Coronary artery (tissue), 2 donors: ENCODE data around the gene CLIP1.

Experiments used
- DNase-seq: peaks from one replicate; pipeline ENCODE4 v3.0.0-alpha.2; 2017; ENCODE audit warnings: low spot score
- H3K27ac ChIP-seq, 2 donors: fragments of 200-600 bp; sonication (generic); one replicate each; pipeline ENCODE4 v1.5.1; 2016 to 2019
- H3K4me3 ChIP-seq: fragments of 200-600 bp; sonication (generic); 2 replicates; pipeline ENCODE4 v1.5.1; 2016; ENCODE audit warnings: mild to moderate bottlenecking, moderate library complexity
- CTCF ChIP-seq: fragments of 200-600 bp; sonication (generic); IDR thresholded peaks from one replicate; pipeline ENCODE4 v1.5.1; 2019; ENCODE audit warnings: antibody characterized with exemption

CLIP1 gene

DNA sequence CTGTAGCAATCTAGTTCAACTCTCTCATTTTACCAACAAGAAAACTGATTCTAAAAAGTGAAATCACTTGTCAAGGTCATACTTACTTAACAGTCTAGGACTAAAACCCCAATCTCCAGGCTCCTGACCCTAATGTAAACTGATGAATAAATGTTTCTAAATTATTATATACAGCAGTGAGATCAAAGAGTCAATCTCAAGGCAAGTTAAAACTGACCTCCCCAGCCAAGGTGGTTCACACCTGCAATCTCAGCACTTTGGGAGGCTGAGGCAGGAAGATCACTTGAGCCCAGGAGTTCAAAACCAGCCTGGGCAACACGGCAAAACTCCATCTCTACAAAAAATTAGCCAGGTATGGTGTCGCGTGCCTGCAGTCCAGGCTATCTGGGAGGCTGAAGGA is 15.3 kb downstream of the CLIP1 start:
- no peak overlapping the region for H3K4me3 ChIP-seq
- TF ChIP-seq CTCF, result no peak
- no peak overlapping the region for H3K27ac ChIP-seq
- no peak for DNase-seq

DNA sequence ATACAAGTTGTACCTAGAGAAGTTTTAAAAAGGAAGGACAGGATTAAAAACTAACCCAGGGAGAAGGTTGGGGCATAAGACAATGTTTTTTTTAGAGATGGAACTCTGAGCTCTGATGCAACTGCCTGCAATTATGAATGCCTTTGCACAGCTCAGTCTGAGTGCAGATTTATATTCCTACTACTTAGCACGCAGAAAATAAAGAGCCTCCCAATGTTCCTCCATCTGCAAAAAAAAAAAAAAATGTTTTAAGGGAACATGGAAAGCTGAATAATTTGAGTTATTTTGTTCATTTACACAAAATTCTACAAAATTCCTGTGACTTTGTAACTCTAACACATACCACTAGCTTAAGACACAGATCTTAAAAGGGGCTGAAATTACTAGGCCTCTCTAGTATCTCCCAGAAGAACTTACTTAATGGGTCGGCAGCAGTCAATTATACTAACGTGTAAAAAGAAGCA is 15.7 kb downstream of the CLIP1 start:
- no peak overlapping the region for H3K27ac ChIP-seq
- no peak overlapping the region for H3K4me3 ChIP-seq
- no peak for DNase-seq
- TF ChIP-seq CTCF, result no peak

GRCh38 chr12:122403831-122404230 is 18.6 kb downstream of the CLIP1 start:
- DNase-seq, result no peak
- Histone ChIP-seq H3K27ac (no peak overlapping the region), H3K4me3 (no peak overlapping the region)
- no peak for TF ChIP-seq CTCF

DNA sequence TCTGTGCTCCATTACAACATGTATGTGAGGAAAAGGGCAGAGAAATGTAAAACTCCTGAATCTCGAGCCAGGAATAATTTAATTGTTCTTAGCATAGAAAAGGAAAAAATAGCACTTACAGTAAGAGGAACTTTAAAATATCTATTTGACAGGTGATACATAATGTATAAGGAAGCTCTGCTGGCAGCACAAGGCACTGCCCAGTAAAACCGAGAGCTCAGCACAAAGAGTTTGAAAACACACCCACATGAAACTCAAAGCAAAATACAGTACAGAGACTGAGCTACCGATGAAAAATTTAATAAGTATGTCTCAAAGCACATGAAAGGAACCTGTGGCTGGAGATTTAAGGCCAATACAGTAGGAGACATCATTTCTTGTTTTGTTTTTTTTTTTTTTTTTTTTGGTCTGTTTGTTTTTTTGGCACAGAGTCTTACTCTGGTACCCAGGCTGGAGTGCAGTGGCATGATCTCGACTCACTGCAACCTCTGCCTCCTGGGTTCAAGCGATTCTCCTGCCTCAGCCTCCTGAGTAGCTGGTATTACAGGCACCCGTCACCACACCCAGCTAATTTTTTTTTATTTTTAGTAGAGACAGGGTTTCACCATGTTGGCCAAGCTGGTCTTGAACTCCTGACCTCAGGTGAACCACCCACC is 19.2 kb downstream of the CLIP1 start:
- H3K27ac ChIP-seq, result no peak overlapping the region
- H3K4me3 ChIP-seq, result no peak overlapping the region
- no peak for TF ChIP-seq CTCF
- no peak for DNase-seq

- no peak for DNase-seq
- no peak for TF ChIP-seq CTCF
- H3K27ac ChIP-seq, result no peak overlapping the region
These were observed 20.2 kb downstream of the CLIP1 start for GRCh38 chr12:122402264-122402663.

DNA sequence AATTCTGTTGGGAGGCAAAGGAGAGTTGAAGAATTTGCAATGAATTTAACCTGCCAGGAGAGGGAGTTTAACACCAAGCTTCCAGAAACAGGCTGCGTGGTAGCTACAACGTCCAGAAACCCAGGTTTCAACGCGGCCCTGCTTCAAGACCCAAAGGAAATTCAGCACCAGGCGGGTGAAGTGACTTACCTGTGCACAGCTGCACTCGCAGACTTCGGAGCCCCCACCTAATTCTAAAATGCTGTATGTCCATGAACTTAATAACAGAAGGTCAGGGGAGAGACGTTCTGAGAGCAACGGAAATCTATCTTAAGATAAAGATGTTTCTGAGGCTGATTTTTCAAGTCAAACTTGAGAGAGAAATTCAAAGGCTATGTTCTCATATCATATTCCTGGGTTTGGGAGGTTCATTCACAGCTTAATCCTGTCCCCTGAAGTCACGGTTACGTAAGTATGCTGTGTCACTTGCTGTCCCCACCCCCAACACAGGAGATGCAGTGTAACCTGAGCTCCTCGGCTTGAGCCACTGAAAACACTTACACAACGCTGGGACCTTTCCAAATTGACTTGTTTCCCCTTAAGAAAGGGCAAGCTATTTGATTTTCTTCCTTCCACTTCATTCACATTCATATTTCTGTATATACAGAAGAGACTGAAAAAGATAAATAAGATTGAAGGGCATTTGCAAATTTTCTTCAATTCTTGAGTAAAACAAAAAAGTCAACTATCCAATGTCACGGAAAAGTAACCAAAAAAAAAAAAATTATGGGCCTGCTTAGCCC is 22.7 kb downstream of the CLIP1 start:
- peak overlapping the region; percentile 49 for H3K4me3 ChIP-seq

More at GRCh38 chr12:122402264-122402663, 20.2 kb downstream of the CLIP1 start:
- no peak overlapping the region for H3K4me3 ChIP-seq

More for the DNA sequence above, 22.7 kb downstream of the CLIP1 start:
- DNase-seq, result peak; percentile 88
- H3K27ac ChIP-seq, result peak overlapping the region; percentile 93 to 97
- peak; percentile 63 for TF ChIP-seq CTCF
